IMR-90 (cell line): Measurements from ENCODE around the gene SPON1. TPM values are rescaled to one million over a fixed set of nuclear protein-coding genes. Genes with fewer than 3 reads are reported as not detected.

Experiments used
- ATAC-seq: fragments of 200-7000 bp; cut with Tn5 transposase; 2 replicates; pipeline ENCODE4 v1.9.1; 2020; ENCODE audit warnings: low read depth, mild to moderate bottlenecking, moderate library complexity
- BruUV-seq: library from RNA; stranded (reverse); fragments of 400-500 nt; replicated peaks from 2 replicates; lab custom pipeline; 2021; lab: Mats Ljungman, UMichigan
- CTCF ChIA-PET: fragments of 300-600 bp; formaldehyde crosslinking; extraction: SDS; loops from one replicate; lab custom pipeline; 2021; ENCODE audit warnings: antibody characterized with exemption; lab: Yijun Ruan, JAX
- POLR2A ChIA-PET: fragments of 300-600 bp; sonication (Branson Sonifier 250); formaldehyde crosslinking; loops from one replicate; lab custom pipeline; 2022; ENCODE audit warnings: antibody characterized with exemption; ENCODE audit not compliant: unreplicated experiment; lab: Charles Lee
- DNase-seq: peaks from one replicate; pipeline ENCODE4 v3.0.0; 2013
- H2AFZ ChIP-seq: replicated peaks from 2 replicates; pipeline ENCODE3; 2013; ENCODE audit warnings: low read length, mild to moderate bottlenecking; ENCODE audit not compliant: poor library complexity
- H2AK5ac ChIP-seq: 2 replicates; pipeline ENCODE4 v1.6.1; 2013; ENCODE audit warnings: low read depth, low read length, inconsistent platforms
- H2AK9ac ChIP-seq: replicated peaks from 2 replicates; pipeline ENCODE3; 2013; ENCODE audit warnings: mild to moderate bottlenecking, low read depth, low read length, moderate library complexity; ENCODE audit not compliant: poor library complexity
- H2BK120ac ChIP-seq: 2 replicates; pipeline ENCODE4 v1.6.1; 2013; ENCODE audit warnings: low read depth, low read length, inconsistent platforms
- H2BK15ac ChIP-seq: 3 replicates; pipeline ENCODE4 v1.6.1; 2013; ENCODE audit warnings: low read depth, low read length, inconsistent platforms
- H2BK20ac ChIP-seq: 2 replicates; pipeline ENCODE4 v1.6.1; 2013; ENCODE audit warnings: low read depth, mild to moderate bottlenecking, inconsistent platforms, low read length, moderate library complexity
- H2BK5ac ChIP-seq: 2 replicates; pipeline ENCODE4 v1.6.1; 2013; ENCODE audit warnings: mild to moderate bottlenecking, low read depth, low read length, inconsistent platforms; ENCODE audit not compliant: poor library complexity, severe bottlenecking
- H3K14ac ChIP-seq: replicated peaks from 2 replicates; pipeline ENCODE4 v1.6.1; 2013; ENCODE audit warnings: low read depth, low read length, inconsistent platforms
- H3K18ac ChIP-seq: 2 replicates; pipeline ENCODE4 v1.6.1; 2013; ENCODE audit warnings: low read depth, low read length, control low read depth
- H3K23ac ChIP-seq: 2 replicates; pipeline ENCODE4 v1.6.1; 2013; ENCODE audit warnings: low read depth, low read length, inconsistent platforms
- H3K27ac ChIP-seq: 2 replicates; pipeline ENCODE4 v1.5.1; 2013; ENCODE audit warnings: mild to moderate bottlenecking, control low read depth, low read length; ENCODE audit not compliant: insufficient read depth
- H3K27me3 ChIP-seq: 2 replicates; pipeline ENCODE4 v1.6.1; 2013; ENCODE audit warnings: low read length; ENCODE audit not compliant: control insufficient read depth, insufficient read depth
- H3K36me3 ChIP-seq: 2 replicates; pipeline ENCODE4 v1.6.1; 2013; ENCODE audit warnings: low read length, mixed read lengths; ENCODE audit not compliant: control insufficient read depth, insufficient read depth
- H3K4ac ChIP-seq: 2 replicates; pipeline ENCODE4 v1.6.1; 2013; ENCODE audit warnings: low read depth, low read length, inconsistent platforms
- H3K4me1 ChIP-seq: 2 replicates; pipeline ENCODE4 v1.6.1; 2013; ENCODE audit warnings: low read length, mixed read lengths; ENCODE audit not compliant: control insufficient read depth, insufficient read depth
- H3K4me2 ChIP-seq: 2 replicates; pipeline ENCODE4 v1.6.1; 2013; ENCODE audit warnings: low read depth, mild to moderate bottlenecking, control low read depth, low read length, moderate library complexity
- H3K4me3 ChIP-seq: 2 replicates; pipeline ENCODE4 v1.5.1; 2013; ENCODE audit warnings: low read depth, mild to moderate bottlenecking, control low read depth, low read length, moderate library complexity; ENCODE audit not compliant: insufficient read depth
- H3K56ac ChIP-seq: 2 replicates; pipeline ENCODE4 v1.6.1; 2013; ENCODE audit warnings: low read length, inconsistent platforms; ENCODE audit not compliant: insufficient read depth; ENCODE audit errors: extremely low read depth
- H3K79me1 ChIP-seq, 2 experiments: 2 replicates each; pipeline ENCODE4 v1.6.1; 2013; ENCODE audit warnings: low read length in 2 of 2, inconsistent platforms in 1 of 2, low read depth in 1 of 2
- H3K9ac ChIP-seq: 2 replicates; pipeline ENCODE4 v1.6.1; 2013; ENCODE audit warnings: low read depth, low read length, control low read depth
- H3K9me1 ChIP-seq: 2 replicates; pipeline ENCODE4 v1.6.1; 2013; ENCODE audit warnings: low read length, inconsistent platforms; ENCODE audit not compliant: insufficient read depth
- H3K9me3 ChIP-seq: 2 replicates; pipeline ENCODE4 v1.6.1; 2013; ENCODE audit warnings: low read length; ENCODE audit not compliant: control insufficient read depth, insufficient read depth
- H4K20me1 ChIP-seq: 2 replicates; pipeline ENCODE4 v1.6.1; 2013; ENCODE audit warnings: low read length, inconsistent platforms; ENCODE audit not compliant: insufficient read depth
- H4K5ac ChIP-seq: 2 replicates; pipeline ENCODE4 v1.6.1; 2013; ENCODE audit warnings: mild to moderate bottlenecking, low read depth, low read length, control low read depth
- H4K8ac ChIP-seq, 2 experiments: 2 replicates each; pipeline ENCODE4 v1.6.1; 2013; ENCODE audit warnings: low read depth in 2 of 2, low read length in 2 of 2, control low read depth in 1 of 2, inconsistent platforms in 1 of 2
- H4K91ac ChIP-seq: 2 replicates; pipeline ENCODE4 v1.6.1; 2013; ENCODE audit warnings: low read depth, low read length, inconsistent platforms; ENCODE audit not compliant: insufficient read depth
- FOS ChIP-seq: fragments of 150-350 bp; IDR thresholded peaks from 2 replicates; pipeline ENCODE4 v1.6.1; 2016; ENCODE audit warnings: low read depth, low read length
- MAZ ChIP-seq: IDR thresholded peaks from 2 replicates; pipeline ENCODE4 v1.6.1; 2012; ENCODE audit warnings: low read depth, mild to moderate bottlenecking, low read length, improper control_type of control experiment, moderate library complexity, borderline replicate concordance
- WGBS, 2 experiments: methylation state at CpG; one replicate each; pipeline versions ENCODE4 v1.1.5 to v1.1.7; 2013; ENCODE audit warnings: missing lambda C conversion rate in 2 of 2; ENCODE audit not compliant: insufficient read length in 1 of 2; ENCODE audit errors: extremely low coverage in 2 of 2; 5-methylcytosine and 5-hydroxymethylcytosine counted together
- dilution Hi-C: fragments of 300-500 bp; cut with HindIII; formaldehyde crosslinking; loops from one replicate; pipeline ENCODE4 v1.14.3; 2018; ENCODE audit warnings: low sequenced_read_pairs; ENCODE audit not compliant: unreplicated experiment
- in situ Hi-C: fragments of 300-500 bp; cut with MboI; formaldehyde crosslinking; loops from 3 replicates; pipeline ENCODE4 v1.14.3; 2019; ENCODE audit warnings: low sequenced_read_pairs, inconsistent platforms, mixed read lengths
- intact Hi-C: fragments of 100-400 bp; cut with micrococcal nuclease; formaldehyde crosslinking; loops from 2 replicates; pipeline ENCODE4 v1.10.0; 2022
- polyA plus RNA-seq, 3 experiments: library from polyadenylated mRNA; depleted of rRNA; stranded (reverse); fragments of >200 nt; gene quantifications; 2 replicates each; pipeline ENCODE4 v1.2.3, GENCODE V29; 2012; ENCODE audit warnings: low replicate concordance in 1 of 3
- total RNA-seq: library from RNA; depleted of rRNA; stranded (reverse); fragments of >200 nt; gene quantifications from 2 replicates; pipeline ENCODE4 v1.2.3, GENCODE V29; 2012

The SPON1 gene
- total and polyA plus RNA-seq, 2 of the 4 experiments (the other 2 are of a cell fraction), result 0.62 to 0.72 TPM

DNA sequence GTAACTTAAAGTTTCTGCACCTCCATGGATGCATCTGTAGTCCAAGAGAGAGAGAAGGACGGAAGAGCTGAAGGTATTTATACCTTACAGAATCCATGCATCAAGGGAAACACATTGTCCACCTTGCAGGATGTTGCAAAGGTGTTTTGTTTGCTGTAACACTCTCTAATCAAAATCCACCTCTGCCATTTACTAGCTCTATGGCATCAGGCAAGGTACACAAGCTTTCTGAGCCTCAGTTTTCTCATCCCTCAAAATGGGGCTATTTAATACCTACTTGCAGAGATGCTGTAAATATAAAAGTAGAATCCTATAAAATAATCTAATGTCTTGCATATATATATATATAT is 21.6 kb upstream of the SPON1 start (continued):
- no peak for TF ChIP-seq MAZ

DNA sequence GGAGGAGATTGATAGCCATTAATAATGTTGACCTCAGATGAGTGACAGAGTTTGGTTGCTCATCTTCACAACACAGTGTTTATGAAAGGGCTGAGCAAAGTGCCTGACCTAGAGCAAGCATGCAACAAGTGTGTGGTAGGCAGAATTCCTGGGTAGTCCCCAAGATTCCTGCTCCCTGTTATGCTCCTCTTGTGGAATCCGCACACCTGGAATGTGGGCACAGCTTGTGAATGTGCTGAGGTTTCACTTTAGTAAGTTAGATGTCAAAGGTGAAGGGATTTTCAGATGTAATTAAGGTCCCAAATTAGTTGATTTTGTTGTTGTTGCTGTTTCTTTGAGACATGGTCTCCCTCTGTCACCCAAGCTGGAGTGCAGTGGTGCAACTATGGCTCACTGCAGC is 20.7 kb upstream of the SPON1 start:
- H2BK15ac ChIP-seq, result no peak overlapping the region
- H3K4me1 ChIP-seq, result peaks cover 2% of the 10 kb centered on the region; the same call in 1 of the 2 replicates
- no peaks in the 10 kb centered on the region for H4K20me1 ChIP-seq
- H3K79me1 ChIP-seq, result no peaks in the 10 kb centered on the region
- no peak overlapping the region for H2AK5ac ChIP-seq
- in situ Hi-C loops (no loop called here), intact Hi-C loops (no loop called here), dilution Hi-C loops (no loop called here)
- no peaks in the 10 kb centered on the region for H3K36me3 ChIP-seq
- H4K8ac ChIP-seq, result no peak overlapping the region
- H3K4ac ChIP-seq, result no peak overlapping the region
- H2BK20ac ChIP-seq, result no peak overlapping the region
- peaks cover 4% of the 10 kb centered on the region; the same call in 1 of the 2 replicates for H3K9me1 ChIP-seq
- no peak overlapping the region for H2BK120ac ChIP-seq
- no peak overlapping the region for H2AK9ac ChIP-seq
- H3K27me3 ChIP-seq, result no peaks in the 10 kb centered on the region; the same call in 1 of the 2 replicates
- H2AFZ ChIP-seq, result no peak overlapping the region
- H3K23ac ChIP-seq, result no peak overlapping the region
- no peak overlapping the region for H3K4me2 ChIP-seq
- BruUV-seq, result no TSS peak
- no peak overlapping the region for H4K91ac ChIP-seq
- no peak for TF ChIP-seq FOS
- no CpG with 5 or more reads among the region's 1 CpG for WGBS, 2 experiments
- H3K4me3 ChIP-seq, result no peak overlapping the region
- ChIA-PET POLR2A (no interaction called here), CTCF (no interaction called here)
- DNase-seq, result no peak
- no peak overlapping the region for H2BK5ac ChIP-seq
- no peak overlapping the region for H3K56ac ChIP-seq
- no peak overlapping the region for H3K9ac ChIP-seq
- no peak overlapping the region for H4K5ac ChIP-seq
- no peak overlapping the region for H3K14ac ChIP-seq
- no peaks in the 10 kb centered on the region for H3K9me3 ChIP-seq
- no peak for ATAC-seq
- H3K18ac ChIP-seq, result no peak overlapping the region
- no peak overlapping the region for H3K27ac ChIP-seq
